ENCODE results near the gene LYG2.
"Not testable (repeated sequence)": the region's sequence is repeated elsewhere in the genome, so short reads cannot be mapped to it uniquely, and the experiment has no call there.

The LYG2 gene, protein sequence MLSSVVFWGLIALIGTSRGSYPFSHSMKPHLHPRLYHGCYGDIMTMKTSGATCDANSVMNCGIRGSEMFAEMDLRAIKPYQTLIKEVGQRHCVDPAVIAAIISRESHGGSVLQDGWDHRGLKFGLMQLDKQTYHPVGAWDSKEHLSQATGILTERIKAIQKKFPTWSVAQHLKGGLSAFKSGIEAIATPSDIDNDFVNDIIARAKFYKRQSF

DNA sequence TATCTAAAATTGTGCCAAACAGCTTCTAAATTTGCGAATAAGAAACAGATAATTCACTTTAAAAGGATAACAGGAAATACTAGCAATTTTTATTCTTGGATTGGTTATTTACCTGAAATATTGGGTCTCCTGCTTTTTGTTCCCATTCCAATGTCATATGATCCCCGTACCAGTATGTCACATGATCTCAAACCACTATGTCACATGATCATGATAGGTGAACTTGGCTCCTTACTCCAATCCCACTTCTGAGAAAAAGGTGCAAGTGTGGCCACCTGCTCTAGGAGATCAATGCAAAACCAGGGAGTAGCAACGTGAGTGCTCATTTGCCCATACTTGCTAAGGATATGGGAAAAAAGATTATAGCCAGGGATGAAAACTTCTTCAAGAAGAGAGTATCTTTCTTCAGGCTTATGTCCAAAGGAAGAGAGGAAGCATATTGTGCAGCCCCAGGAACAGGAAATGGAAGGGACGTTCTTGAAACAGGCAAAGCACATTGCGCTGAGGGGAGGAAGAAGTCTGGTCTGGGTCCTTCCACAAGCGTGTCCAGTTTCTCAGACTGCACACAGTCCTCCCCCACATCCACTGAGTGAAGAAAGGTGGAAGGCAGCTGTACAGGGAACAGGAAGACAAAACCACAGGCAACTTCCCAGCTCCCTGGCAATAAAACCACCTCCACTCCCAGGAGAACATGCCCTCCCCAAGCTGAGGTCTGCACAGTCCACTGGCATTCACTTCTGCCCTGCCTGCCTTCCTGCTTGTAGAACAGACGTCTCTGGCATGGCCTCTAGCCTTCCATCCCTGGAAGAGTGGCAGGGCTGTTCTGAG lies at the start of gene LYG2:
TSS of gene LYG2 (minus strand) at position 176 of the 828 bp plus-strand sequence. CDS start 1,406 bp downstream, outside the sequence.
- H3K36me3 ChIP-seq (ENCODE audit: insufficient read depth, low read length): no peaks in the 10 kb centered on the region; the same call in 1 of the 2 replicates
- no peaks in the 10 kb centered on the region for H3K9me3 ChIP-seq (ENCODE audit: control insufficient read depth, insufficient read depth, low read length)
- no peaks in the 10 kb centered on the region for H3K4me1 ChIP-seq (ENCODE audit: insufficient read depth, low read length)
- no peak within 1 kb of the TSS for H3K9ac ChIP-seq (ENCODE audit: low read depth, low read length)

DNA sequence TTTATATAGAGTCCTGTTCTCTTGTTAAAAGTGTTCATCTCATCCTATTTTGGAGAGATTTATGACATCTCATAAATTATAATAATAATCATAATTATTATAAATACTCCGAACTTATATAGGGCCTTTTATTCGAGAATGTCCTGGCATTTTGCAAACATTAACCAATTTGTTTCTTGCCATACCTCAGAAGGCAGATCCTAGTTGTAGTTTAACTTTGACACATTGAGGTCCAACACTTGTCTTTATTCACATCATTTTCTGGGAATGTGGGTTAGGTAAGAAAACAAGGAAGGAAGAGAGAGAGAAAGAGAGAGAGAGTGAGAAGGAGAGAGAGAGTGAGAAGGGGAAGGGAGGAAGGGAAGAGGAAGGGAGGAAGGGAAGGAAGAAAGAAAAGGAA lies 45.6 kb upstream of the LYG2 start, which contains the start of gene LYG1:
TSS of gene LYG1 (minus strand) at position 101 of the 400 bp plus-strand sequence. CDS start 5,527 bp downstream, outside the sequence.
- H3K9me3 ChIP-seq (ENCODE audit: control insufficient read depth, insufficient read depth, low read length); H3K9ac ChIP-seq (ENCODE audit: low read depth, low read length); H3K4me1 ChIP-seq (ENCODE audit: insufficient read depth, low read length); H3K36me3 ChIP-seq (ENCODE audit: insufficient read depth, low read length): not testable (repeated sequence)

DNA sequence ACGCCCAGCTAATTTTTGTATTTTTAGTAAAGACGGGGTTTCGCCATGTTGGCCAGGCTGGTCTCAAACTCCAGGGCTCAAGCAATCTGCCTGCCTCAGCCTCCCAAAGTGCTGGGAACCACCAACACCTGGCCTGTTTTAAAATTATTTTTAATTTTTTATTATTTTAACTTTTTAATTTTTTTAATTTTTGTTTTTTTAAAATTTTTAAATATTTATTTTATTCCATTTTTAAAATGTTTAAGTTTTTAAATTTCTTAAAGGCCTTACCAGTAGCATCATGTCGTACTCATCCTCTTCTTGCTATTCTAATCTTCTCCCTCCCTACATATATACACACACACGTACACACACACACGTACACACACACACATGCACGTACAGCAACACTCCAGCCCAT lies 44.1 kb upstream of the LYG2 start:
- Histone ChIP-seq H3K9ac (ENCODE audit: low read depth, low read length) (no peak overlapping the region), H3K36me3 (ENCODE audit: insufficient read depth, low read length) (no peaks in the 10 kb centered on the region), H3K9me3 (ENCODE audit: control insufficient read depth, insufficient read depth, low read length) (no peaks in the 10 kb centered on the region), H3K4me1 (ENCODE audit: insufficient read depth, low read length) (no peaks in the 10 kb centered on the region)

DNA sequence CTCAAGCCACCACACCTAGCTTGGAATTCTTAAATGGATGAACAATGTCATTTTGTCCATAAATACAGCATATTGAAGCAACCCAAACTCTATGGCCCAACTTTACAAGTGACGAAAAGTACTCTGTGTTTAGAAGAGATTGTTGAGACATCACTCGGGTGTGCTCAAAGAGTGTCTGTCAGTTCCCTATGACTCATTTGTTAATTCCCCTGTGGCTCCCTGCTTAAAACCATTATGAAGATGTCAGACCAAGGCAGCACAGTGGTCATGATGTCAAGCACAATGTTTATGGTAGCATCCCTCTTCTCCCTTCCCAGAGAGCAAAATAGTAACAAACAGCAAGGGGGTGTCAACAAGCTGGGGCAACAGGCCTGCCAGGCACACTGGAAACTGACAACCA lies 42.5 kb upstream of the LYG2 start:
- Histone ChIP-seq H3K9ac (ENCODE audit: low read depth, low read length) (no peak overlapping the region), H3K4me1 (ENCODE audit: insufficient read depth, low read length) (no peaks in the 10 kb centered on the region), H3K36me3 (ENCODE audit: insufficient read depth, low read length) (no peaks in the 10 kb centered on the region), H3K9me3 (ENCODE audit: control insufficient read depth, insufficient read depth, low read length) (no peaks in the 10 kb centered on the region)

DNA sequence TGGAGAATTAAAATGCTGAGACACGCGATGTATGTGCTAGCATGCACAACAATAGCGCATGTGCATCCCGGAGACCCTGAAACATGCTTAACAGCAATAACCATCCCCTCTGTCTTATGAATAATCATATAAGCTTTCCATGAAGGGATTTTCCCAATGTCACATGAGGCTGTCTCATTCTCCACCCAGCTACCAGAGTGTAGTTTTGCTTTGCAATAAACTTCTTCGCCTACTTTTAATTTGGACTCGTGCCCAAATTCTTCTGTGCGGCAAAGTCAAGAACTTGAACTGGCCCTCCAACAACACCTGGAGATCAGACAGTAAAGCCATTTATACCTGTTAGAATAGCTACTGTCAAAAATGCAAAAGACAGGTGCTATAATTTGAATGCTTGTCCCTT lies 30.1 kb upstream of the LYG2 start:
- Histone ChIP-seq H3K4me1 (ENCODE audit: insufficient read depth, low read length) (no peaks in the 10 kb centered on the region), H3K9ac (ENCODE audit: low read depth, low read length) (no peak overlapping the region), H3K36me3 (ENCODE audit: insufficient read depth, low read length) (no peaks in the 10 kb centered on the region)

DNA sequence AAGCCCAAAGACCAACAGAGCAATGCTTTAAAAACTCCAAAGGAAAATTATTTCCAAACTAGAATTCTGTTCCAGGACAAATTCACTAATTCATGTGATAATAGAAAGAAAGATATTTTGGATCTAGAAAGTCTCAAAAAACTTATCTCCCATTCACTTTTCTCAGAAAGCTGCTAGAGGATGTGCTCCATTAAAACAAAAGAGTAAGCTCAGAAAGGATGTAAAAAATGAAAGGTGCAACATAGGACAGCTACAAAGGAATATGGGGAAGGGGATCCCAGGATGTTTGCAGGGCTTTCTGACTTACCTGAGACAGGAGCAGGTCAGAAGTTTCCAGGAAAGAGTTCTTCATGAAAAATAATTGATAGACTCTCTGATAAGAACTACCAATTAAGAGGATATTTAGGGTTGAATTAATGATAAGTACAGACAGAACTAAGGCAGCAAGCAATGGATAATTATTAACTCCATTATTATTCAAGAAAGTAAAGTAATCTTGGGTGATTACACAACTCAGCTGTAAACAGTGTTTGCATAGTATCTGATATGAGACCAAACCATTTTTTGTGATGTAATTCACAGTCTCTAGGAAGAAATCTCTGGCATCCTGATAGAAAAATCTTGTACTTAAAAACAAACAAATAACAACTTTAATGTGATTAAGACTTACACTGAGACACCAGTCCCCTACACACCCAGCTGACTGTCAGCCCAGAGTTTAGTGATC lies 24.7 kb upstream of the LYG2 start:
- H3K9me3 ChIP-seq (ENCODE audit: control insufficient read depth, insufficient read depth, low read length): peaks cover 7% of the 10 kb centered on the region
- H3K4me1 ChIP-seq (ENCODE audit: insufficient read depth, low read length): no peaks in the 10 kb centered on the region
- H3K36me3 ChIP-seq (ENCODE audit: insufficient read depth, low read length): no peaks in the 10 kb centered on the region
- H3K9ac ChIP-seq (ENCODE audit: low read depth, low read length): no peak overlapping the region

More for the DNA sequence above, 30.1 kb upstream of the LYG2 start:
- no peaks in the 10 kb centered on the region for H3K9me3 ChIP-seq (ENCODE audit: control insufficient read depth, insufficient read depth, low read length)

DNA sequence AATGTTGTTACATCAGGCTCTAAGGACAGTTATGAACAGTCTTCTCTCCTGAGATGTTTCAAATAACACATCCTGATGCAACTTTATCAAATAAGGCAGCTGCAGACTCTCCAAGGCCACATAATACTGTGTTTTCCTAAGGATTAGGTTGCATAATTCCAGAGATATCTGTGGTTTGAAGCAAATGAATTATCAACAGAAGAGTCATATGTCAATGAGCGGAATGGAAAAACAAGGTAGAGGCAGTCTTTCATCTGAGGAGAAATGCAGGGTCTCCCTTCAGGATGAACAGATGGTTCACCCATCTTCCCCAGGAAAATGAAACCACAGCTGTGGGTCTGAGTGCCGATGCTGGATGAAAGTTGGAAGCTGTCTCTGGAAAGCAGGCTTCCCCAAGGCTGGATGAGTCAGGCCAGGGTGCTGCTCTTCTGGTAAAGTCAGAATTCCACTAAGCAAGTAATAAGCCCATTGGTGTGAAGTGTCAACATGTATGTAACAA lies 23.4 kb upstream of the LYG2 start:
- H3K9me3 ChIP-seq (ENCODE audit: control insufficient read depth, insufficient read depth, low read length): peaks cover 7% of the 10 kb centered on the region

DNA sequence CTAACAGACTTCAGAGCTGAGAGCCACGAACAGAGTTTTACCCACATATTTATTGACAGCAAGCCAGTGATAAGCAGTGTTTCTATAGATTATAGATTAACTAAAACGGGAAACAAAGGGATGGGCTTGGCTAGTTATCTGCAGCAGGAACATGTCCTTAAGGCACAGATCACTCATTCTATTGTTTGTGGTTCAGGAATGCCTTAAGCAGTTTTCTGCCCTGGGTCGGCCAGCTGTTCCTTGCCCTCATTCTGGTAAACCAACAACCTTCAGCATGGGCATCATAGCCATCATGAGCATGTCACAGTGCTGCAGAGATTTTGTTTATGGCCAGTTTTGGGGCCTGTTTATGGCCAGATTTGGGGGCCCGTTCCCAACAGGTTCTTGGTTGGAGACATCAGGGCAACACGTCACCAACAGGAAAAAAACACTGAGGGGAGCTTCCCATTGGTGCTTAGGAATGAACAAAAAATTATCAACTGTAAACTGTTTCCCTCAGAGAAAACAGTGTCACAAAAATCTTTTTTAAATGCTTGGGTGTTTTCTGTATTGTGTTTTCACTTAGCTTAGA lies 22.8 kb upstream of the LYG2 start:
- not testable (repeated sequence) for H3K4me1 ChIP-seq (ENCODE audit: insufficient read depth, low read length); H3K9me3 ChIP-seq (ENCODE audit: control insufficient read depth, insufficient read depth, low read length); H3K9ac ChIP-seq (ENCODE audit: low read depth, low read length); H3K36me3 ChIP-seq (ENCODE audit: insufficient read depth, low read length)

More for the DNA sequence above, 23.4 kb upstream of the LYG2 start:
- Histone ChIP-seq H3K4me1 (ENCODE audit: insufficient read depth, low read length) (no peaks in the 10 kb centered on the region), H3K36me3 (ENCODE audit: insufficient read depth, low read length) (no peaks in the 10 kb centered on the region), H3K9ac (ENCODE audit: low read depth, low read length) (no peak overlapping the region)

DNA sequence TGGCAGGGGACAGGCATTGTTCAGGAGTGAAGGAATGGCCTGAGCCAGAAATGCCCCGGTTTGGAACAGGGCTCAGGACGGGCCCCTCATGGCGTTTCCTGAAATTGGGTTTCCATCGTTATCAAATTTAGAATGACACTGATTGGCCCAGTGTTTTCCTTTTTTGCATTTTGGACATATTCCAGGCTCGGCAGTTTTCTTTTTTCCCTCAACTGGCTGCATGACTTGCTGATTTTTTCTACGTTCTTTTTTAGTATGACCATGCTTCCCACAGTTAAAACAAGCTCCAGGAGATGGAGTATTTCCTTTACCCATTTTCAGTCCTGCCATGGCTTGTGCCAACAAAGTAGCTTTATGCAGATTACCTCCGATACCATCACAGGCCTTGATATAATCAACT lies 20.4 kb upstream of the LYG2 start:
- Histone ChIP-seq H3K4me1 (ENCODE audit: insufficient read depth, low read length) (no peaks in the 10 kb centered on the region), H3K9ac (ENCODE audit: low read depth, low read length) (no peak overlapping the region), H3K9me3 (ENCODE audit: control insufficient read depth, insufficient read depth, low read length) (peaks cover 10% of the 10 kb centered on the region), H3K36me3 (ENCODE audit: insufficient read depth, low read length) (no peaks in the 10 kb centered on the region)

DNA sequence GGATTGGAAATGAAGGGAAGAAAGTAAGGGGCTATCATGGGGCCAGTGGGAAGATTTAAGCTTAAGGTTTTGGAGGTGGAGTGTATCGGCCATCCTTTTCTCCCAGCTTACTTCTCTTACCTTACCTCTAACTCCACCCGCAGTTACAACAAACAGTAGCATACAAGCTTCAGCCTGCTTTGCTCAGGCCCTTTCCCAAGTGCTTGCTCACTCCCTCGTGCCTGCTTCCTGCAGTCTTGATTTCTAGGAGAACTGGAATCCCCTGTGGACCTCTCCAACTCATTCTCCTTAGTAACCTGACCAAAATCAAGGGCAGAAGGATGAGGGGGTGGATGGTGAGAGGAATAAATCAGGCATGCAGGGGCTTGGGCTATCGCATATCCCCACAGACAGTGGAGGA lies 5.8 kb upstream of the LYG2 start:
- no peak overlapping the region for H3K9ac ChIP-seq (ENCODE audit: low read depth, low read length)
- H3K4me1 ChIP-seq (ENCODE audit: insufficient read depth, low read length): no peaks in the 10 kb centered on the region
- no peaks in the 10 kb centered on the region; the same call in 1 of the 2 replicates for H3K36me3 ChIP-seq (ENCODE audit: insufficient read depth, low read length)
- H3K9me3 ChIP-seq (ENCODE audit: control insufficient read depth, insufficient read depth, low read length): no peaks in the 10 kb centered on the region

DNA sequence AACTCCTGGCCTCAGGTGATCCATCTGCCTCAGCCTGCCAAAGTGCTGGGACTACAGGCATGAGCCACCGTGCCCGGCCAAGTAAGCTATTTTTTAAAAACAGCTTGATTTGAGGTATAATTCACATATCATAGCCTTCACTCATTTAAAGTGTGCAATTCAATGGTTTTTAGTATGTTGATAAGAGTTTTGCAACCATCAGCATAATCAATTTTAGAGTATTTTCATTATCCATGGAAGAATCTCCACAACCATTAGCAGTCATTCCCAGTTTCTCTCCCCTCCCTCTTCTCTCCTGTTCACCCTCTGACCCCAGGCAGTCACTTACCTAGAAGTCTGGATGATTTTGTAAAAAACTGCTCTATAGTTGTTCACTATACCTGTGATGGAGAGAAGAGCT lies 4.7 kb upstream of the LYG2 start:
- Histone ChIP-seq H3K4me1 (ENCODE audit: insufficient read depth, low read length) (no peaks in the 10 kb centered on the region), H3K36me3 (ENCODE audit: insufficient read depth, low read length) (no peaks in the 10 kb centered on the region; the same call in 1 of the 2 replicates), H3K9me3 (ENCODE audit: control insufficient read depth, insufficient read depth, low read length) (no peaks in the 10 kb centered on the region), H3K9ac (ENCODE audit: low read depth, low read length) (no peak overlapping the region)

DNA sequence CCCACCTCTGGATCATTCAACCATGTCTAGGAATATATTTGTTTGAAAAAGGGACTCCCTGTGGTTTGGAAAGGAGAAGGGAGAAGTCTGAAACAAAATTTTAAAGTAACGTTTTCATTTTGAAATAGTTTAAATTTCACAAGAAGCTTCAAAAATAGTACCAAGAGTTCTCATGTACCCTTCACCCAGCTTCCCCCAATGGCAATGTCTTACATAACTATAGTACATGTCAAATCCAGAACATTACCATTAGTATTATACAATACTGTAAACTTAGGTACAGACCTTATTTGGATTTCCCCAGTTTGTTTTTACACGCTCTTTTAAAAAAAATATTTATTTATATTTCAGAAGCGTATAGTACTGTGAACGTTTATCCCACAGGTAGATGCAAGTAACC lies 4.0 kb upstream of the LYG2 start:
- Histone ChIP-seq H3K9ac (ENCODE audit: low read depth, low read length) (no peak overlapping the region), H3K9me3 (ENCODE audit: control insufficient read depth, insufficient read depth, low read length) (no peaks in the 10 kb centered on the region), H3K36me3 (ENCODE audit: insufficient read depth, low read length) (no peaks in the 10 kb centered on the region; the same call in 1 of the 2 replicates), H3K4me1 (ENCODE audit: insufficient read depth, low read length) (no peaks in the 10 kb centered on the region)

DNA sequence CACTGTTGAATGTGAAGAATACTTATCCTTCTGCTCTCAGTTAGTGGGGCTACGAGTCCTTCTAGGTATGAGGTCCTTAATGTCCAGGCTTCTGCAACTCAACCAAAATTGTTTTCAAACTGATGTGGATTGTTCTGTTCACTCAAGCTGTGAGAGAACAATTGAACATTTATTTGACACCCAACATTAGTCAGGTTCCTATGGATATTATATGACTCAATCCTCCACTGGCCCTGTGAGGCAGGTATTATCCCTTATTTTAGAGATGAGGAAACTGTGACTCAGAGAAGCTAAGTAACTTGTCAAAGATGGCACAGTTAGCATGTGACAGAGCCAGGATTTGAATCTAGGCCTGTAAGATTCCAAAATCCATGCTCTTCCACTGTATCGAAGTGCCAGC lies 1.2 kb upstream of the LYG2 start:
- no peaks in the 10 kb centered on the region; the same call in 1 of the 2 replicates for H3K36me3 ChIP-seq (ENCODE audit: insufficient read depth, low read length)
- no peak overlapping the region for H3K9ac ChIP-seq (ENCODE audit: low read depth, low read length)
- no peaks in the 10 kb centered on the region for H3K4me1 ChIP-seq (ENCODE audit: insufficient read depth, low read length)
- H3K9me3 ChIP-seq (ENCODE audit: control insufficient read depth, insufficient read depth, low read length): no peaks in the 10 kb centered on the region

DNA sequence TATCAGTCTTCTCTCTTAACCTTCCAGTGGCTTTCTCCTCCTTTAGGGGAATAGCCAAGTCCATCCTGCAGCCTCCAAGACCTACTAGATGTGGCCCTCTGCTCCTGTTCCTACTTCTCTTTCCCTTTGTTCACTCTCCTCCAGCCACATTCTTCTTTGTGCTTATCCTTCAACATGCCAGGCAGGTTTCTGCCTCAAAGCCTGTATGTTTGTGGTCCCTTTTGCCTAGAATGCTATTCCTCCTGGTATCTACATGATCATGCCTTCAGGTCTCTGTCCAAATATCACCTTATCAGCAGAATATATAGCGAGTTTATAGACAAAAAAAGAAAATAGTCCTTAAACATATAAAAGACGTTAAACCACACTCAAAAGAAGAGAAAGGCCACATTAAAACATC lies 5.5 kb downstream of the LYG2 start:
- no peak overlapping the region for H3K9ac ChIP-seq (ENCODE audit: low read depth, low read length)
- H3K36me3 ChIP-seq (ENCODE audit: insufficient read depth, low read length): no peaks in the 10 kb centered on the region
- no peaks in the 10 kb centered on the region for H3K9me3 ChIP-seq (ENCODE audit: control insufficient read depth, insufficient read depth, low read length)
- no peaks in the 10 kb centered on the region for H3K4me1 ChIP-seq (ENCODE audit: insufficient read depth, low read length)
